NCI-H446 (cell line): ENCODE measurements around the gene AP1AR.

Experiments used
- DNase-seq, 2 experiments: peaks; one replicate each; lab custom pipeline; 2025; lab: John Stamatoyannopoulos, UW

AP1AR gene

DNA sequence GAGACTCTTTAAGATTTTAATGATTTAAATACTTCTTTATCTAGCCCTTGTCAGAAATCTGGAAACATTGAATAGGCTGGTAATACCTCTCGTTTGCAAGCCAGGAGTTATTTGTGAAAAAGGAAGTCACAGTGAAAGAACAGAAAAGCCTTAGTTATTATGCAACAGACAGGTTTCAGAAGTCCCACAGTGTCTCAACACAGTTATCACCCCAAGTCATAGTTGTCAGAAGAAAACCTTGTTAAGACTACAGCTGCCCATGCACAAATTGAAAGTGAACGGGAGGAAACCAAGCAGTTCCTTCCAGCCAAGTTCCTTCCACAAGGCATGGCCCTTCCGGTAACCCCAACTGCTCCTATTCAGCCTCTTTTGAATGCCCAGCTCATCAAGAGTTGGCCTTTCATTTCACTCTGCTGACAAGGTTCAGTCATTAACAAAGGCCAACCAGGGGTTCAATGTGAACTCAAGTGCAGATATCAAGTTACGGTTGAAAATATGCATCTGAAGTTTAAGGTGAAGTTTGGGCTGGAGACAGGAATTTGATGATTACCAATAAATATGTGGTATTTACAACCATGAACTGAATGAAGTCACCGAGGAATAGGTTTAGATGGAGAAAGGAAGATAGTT is 81.1 kb downstream of the AP1AR start:
- no peak for DNase-seq

- DNase-seq, result no peak
These were observed 83.9 kb downstream of the AP1AR start for GRCh38 chr4:112315446-112315845.

- no peak for DNase-seq
These were observed 84.8 kb downstream of the AP1AR start for GRCh38 chr4:112316360-112316759.

DNA sequence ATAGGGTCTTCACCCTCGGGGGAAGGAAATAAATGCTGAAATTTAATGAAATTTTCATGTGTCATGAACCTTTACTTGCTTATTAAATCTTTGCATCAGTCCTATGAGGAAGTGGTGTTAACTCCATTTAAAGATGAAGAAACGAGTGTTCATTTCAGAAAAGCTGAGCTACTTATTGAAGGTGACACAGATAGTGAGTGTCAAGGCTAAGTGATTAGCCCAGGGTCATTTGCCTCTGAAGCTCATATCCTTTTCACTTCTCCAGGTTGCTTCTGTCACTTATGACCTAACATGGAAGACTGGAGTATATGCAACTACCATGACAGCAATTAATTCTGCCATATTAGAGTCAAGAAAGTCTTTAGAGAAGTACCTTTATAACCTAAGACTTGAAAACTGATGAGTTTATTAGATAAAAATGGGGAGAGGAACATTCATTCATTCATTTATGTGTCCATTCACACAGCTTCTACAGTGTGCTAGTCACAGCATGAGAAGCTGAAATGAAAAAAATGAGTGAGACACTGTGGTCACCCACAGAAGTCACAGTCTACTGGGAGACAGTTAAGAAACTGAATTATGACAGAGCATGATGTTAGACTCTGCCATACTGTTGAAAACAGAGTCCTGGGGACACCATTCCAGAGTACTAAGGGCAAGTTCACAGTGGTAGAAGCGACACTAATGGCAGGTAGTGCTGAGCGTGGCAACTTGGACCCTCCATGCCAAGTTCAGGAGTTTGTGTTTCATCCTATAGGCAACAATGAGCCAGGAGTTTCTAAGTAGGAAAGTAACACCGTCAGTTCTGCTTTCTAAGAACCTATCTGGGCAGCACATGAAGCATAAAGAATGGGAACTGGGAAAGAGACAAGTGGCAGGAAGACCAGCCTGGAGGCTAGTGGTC is 86.9 kb downstream of the AP1AR start:
- no peak for DNase-seq
